Calu3 (cell line): ENCODE results near the gene CYP51A1. TPM values are rescaled to one million over a fixed set of nuclear protein-coding genes. Genes with fewer than 3 reads are reported as not detected.
"Not testable (repeated sequence)": the region's sequence is repeated elsewhere in the genome, so short reads cannot be mapped to it uniquely, and the experiment has no call there.

Experiments
- BruUV-seq: library from RNA; stranded (reverse); fragments of 400-500 nt; replicated peaks from 2 replicates; lab custom pipeline; 2021; lab: Mats Ljungman, UMichigan
- CTCF ChIA-PET: fragments of 300-600 bp; sonication (Branson Sonifier 250); formaldehyde crosslinking; loops from one replicate; lab custom pipeline; 2022; ENCODE audit warnings: antibody characterized with exemption; lab: Charles Lee
- DNase-seq: peaks from one replicate; pipeline ENCODE4 v3.0.0; 2022
- H3K27ac Mint-ChIP-seq: one replicate; pipeline ENCODE4 v1.8.0; 2022; ENCODE audit warnings: mixed read lengths; ENCODE audit not compliant: unreplicated experiment
- H3K27me3 Mint-ChIP-seq: one replicate; pipeline ENCODE4 v1.8.0; 2022; ENCODE audit warnings: mixed read lengths; ENCODE audit not compliant: unreplicated experiment
- H3K36me3 Mint-ChIP-seq: one replicate; pipeline ENCODE4 v1.8.0; 2022; ENCODE audit warnings: mild to moderate bottlenecking, moderate library complexity, mixed read lengths; ENCODE audit not compliant: insufficient read depth, unreplicated experiment
- H3K4me1 Mint-ChIP-seq: one replicate; pipeline ENCODE4 v1.8.0; 2022; ENCODE audit warnings: mild to moderate bottlenecking, low read depth, mixed read lengths; ENCODE audit not compliant: unreplicated experiment
- H3K4me3 Mint-ChIP-seq: one replicate; pipeline ENCODE4 v1.8.0; 2022; ENCODE audit warnings: mild to moderate bottlenecking, low read depth, moderate library complexity, mixed read lengths; ENCODE audit not compliant: unreplicated experiment
- H3K9me3 Mint-ChIP-seq: one replicate; pipeline ENCODE4 v1.8.0; 2022; ENCODE audit warnings: low read depth, mixed read lengths; ENCODE audit not compliant: unreplicated experiment
- CTCF ChIP-seq: fragments of 200-600 bp; IDR thresholded peaks from one replicate; pipeline ENCODE4 v1.8.0; 2022; ENCODE audit warnings: antibody characterized with exemption; ENCODE audit not compliant: unreplicated experiment
- intact Hi-C: fragments of 100-400 bp; cut with micrococcal nuclease; formaldehyde crosslinking; loops from one replicate; pipeline ENCODE4 v1.10.0; 2022; ENCODE audit not compliant: unreplicated experiment
- total RNA-seq: library from RNA; stranded (reverse); gene quantifications from 2 replicates; pipeline ENCODE4 v1.2.3, GENCODE V29; 2022

The CYP51A1 gene
- total RNA-seq, 1 experiment from 2014 or later, result 105 TPM

GRCh38 chr7:92088266-92088665 lies 46.0 kb downstream of the CYP51A1 start:
- Mint-ChIP-seq H3K4me3 (no peak overlapping the region), H3K36me3 (no peaks in the 10 kb centered on the region), H3K27me3 (no peaks in the 10 kb centered on the region), H3K27ac (no peak overlapping the region), H3K9me3 (peaks cover 2% of the 10 kb centered on the region), H3K4me1 (no peaks in the 10 kb centered on the region)
- CTCF ChIA-PET, result no interaction called here
- DNase-seq, result no peak
- TF ChIP-seq CTCF, result no peak
- intact Hi-C loops, result no loop called here
- BruUV-seq, result no TSS peak

GRCh38 chr7:92083922-92084321 lies 50.4 kb downstream of the CYP51A1 start:
- H3K36me3 Mint-ChIP-seq, BruUV-seq, DNase-seq, H3K4me1 Mint-ChIP-seq, H3K9me3 Mint-ChIP-seq, H3K27ac Mint-ChIP-seq, H3K4me3 Mint-ChIP-seq, CTCF ChIA-PET, intact Hi-C loops, H3K27me3 Mint-ChIP-seq: not testable (repeated sequence)

GRCh38 chr7:92076509-92076908 lies 57.8 kb downstream of the CYP51A1 start:
- BruUV-seq, result no TSS peak
- DNase-seq, result no peak
- H3K36me3 Mint-ChIP-seq, result peaks cover 9% of the 10 kb centered on the region
- intact Hi-C loops, result no loop called here
- TF ChIP-seq CTCF, result no peak
- no peaks in the 10 kb centered on the region for H3K4me1 Mint-ChIP-seq
- H3K27ac Mint-ChIP-seq, result no peak overlapping the region
- H3K27me3 Mint-ChIP-seq, result no peaks in the 10 kb centered on the region
- H3K9me3 Mint-ChIP-seq, result no peaks in the 10 kb centered on the region
- H3K4me3 Mint-ChIP-seq, result no peak overlapping the region
- CTCF ChIA-PET, result no interaction called here

GRCh38 chr7:92075455-92076158 lies 58.7 kb downstream of the CYP51A1 start:
- Mint-ChIP-seq H3K9me3 (no peaks in the 10 kb centered on the region), H3K36me3 (peaks cover 14% of the 10 kb centered on the region), H3K4me3 (no peak overlapping the region), H3K4me1 (no peaks in the 10 kb centered on the region), H3K27ac (no peak overlapping the region), H3K27me3 (no peaks in the 10 kb centered on the region)
- BruUV-seq, result no TSS peak
- TF ChIP-seq CTCF, result no peak
- DNase-seq, result no peak
- intact Hi-C loops, result no loop called here
- CTCF ChIA-PET, result interaction anchor here (0.6 kb wide), 1 partner anchor 372 kb away, joined by 3 read pairs; no protein-coding TSS in a partner anchor

- no TSS peak for BruUV-seq
- no peak overlapping the region for H3K27ac Mint-ChIP-seq
- H3K4me1 Mint-ChIP-seq, result no peaks in the 10 kb centered on the region
- TF ChIP-seq CTCF, result no peak
- no peaks in the 10 kb centered on the region for H3K9me3 Mint-ChIP-seq
- DNase-seq, result no peak
- peaks cover 14% of the 10 kb centered on the region for H3K36me3 Mint-ChIP-seq
- intact Hi-C loops, result no loop called here
- H3K4me3 Mint-ChIP-seq, result no peak overlapping the region
- CTCF ChIA-PET, result no interaction called here
- no peaks in the 10 kb centered on the region for H3K27me3 Mint-ChIP-seq
Observed at GRCh38 chr7:92072708-92073107, 61.6 kb downstream of the CYP51A1 start.
